Breast epithelium (tissue), 3 donors: Measurements from ENCODE around the gene NBR1.

Source experiments
- POLR2A ChIP-seq: fragments of 450-650 bp; IDR thresholded peaks from one replicate; pipeline ENCODE4 v1.6.1; 2016; ENCODE audit warnings: antibody characterized with exemption, mild to moderate bottlenecking, moderate library complexity
- POLR2AphosphoS5 ChIP-seq, 3 donors: sonication (generic); formaldehyde crosslinking; IDR thresholded peaks; one replicate each; pipeline ENCODE4 v1.6.1; 2017; ENCODE audit warnings: antibody characterized with exemption in 3 of 3
- TF ChIP-seq, protein P1 (sequence below), 3 donors: fragments of 450-650 bp; IDR thresholded peaks; one replicate each; pipeline ENCODE4 v1.5.1; 2016 to 2017; ENCODE audit warnings: antibody characterized with exemption in 3 of 3, mild to moderate bottlenecking in 3 of 3, moderate library complexity in 3 of 3

GRCh38 chr17:43126911-43127290, 44.1 kb upstream of the NBR1 start:
- TF ChIP-seq, protein P1, sequence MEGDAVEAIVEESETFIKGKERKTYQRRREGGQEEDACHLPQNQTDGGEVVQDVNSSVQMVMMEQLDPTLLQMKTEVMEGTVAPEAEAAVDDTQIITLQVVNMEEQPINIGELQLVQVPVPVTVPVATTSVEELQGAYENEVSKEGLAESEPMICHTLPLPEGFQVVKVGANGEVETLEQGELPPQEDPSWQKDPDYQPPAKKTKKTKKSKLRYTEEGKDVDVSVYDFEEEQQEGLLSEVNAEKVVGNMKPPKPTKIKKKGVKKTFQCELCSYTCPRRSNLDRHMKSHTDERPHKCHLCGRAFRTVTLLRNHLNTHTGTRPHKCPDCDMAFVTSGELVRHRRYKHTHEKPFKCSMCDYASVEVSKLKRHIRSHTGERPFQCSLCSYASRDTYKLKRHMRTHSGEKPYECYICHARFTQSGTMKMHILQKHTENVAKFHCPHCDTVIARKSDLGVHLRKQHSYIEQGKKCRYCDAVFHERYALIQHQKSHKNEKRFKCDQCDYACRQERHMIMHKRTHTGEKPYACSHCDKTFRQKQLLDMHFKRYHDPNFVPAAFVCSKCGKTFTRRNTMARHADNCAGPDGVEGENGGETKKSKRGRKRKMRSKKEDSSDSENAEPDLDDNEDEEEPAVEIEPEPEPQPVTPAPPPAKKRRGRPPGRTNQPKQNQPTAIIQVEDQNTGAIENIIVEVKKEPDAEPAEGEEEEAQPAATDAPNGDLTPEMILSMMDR (IDR thresholded peaks at IDR 0.05): no peak
- TF ChIP-seq POLR2A (no peak), POLR2AphosphoS5 (IDR thresholded peaks at IDR 0.05) (no peak)
